Lung (tissue), 12 donors: ENCODE results near the gene LRRTM4. TPM values are rescaled to one million over a fixed set of nuclear protein-coding genes. Genes with fewer than 3 reads are reported as not detected.

Experiments used
- ATAC-seq: fragments of 200-7000 bp; cut with Tn5 transposase; one replicate; pipeline ENCODE4 v1.9.1; 2020; ENCODE audit warnings: moderate number of reproducible peaks; ENCODE audit not compliant: insufficient read depth, low FRiP score
- DNase-seq, 3 donors: peaks; one replicate each; pipeline ENCODE4 v3.0.0-alpha.2; 2013 to 2017
- H3K27ac ChIP-seq, 2 donors: one replicate each; pipeline ENCODE4 v1.5.1; 2013; ENCODE audit warnings: mild to moderate bottlenecking in 2 of 2, moderate library complexity in 2 of 2, control low read depth in 1 of 2, inconsistent platforms in 1 of 2, low read depth in 1 of 2, low read length in 1 of 2
- H3K27me3 ChIP-seq, 3 donors: one replicate each; pipeline ENCODE4 v1.5.1; 2013; ENCODE audit warnings: low read length in 2 of 3; ENCODE audit not compliant: control insufficient read depth in 3 of 3, insufficient read depth in 3 of 3
- H3K36me3 ChIP-seq, 4 donors: one replicate each; pipeline ENCODE4 v1.5.1; 2013; ENCODE audit warnings: low read length in 4 of 4, mild to moderate bottlenecking in 1 of 4, moderate library complexity in 1 of 4; ENCODE audit not compliant: control insufficient read depth in 4 of 4, insufficient read depth in 4 of 4
- H3K4me1 ChIP-seq, 5 donors: one replicate each; pipeline ENCODE4 v1.5.1; 2013; ENCODE audit warnings: low read length in 5 of 5, mild to moderate bottlenecking in 2 of 5, moderate library complexity in 1 of 5; ENCODE audit not compliant: control insufficient read depth in 5 of 5, insufficient read depth in 5 of 5
- H3K4me3 ChIP-seq: one replicate; pipeline ENCODE4 v1.5.1; 2013; ENCODE audit warnings: mild to moderate bottlenecking, control low read depth, moderate library complexity
- H3K9ac ChIP-seq, 2 donors: one replicate each; pipeline ENCODE4 v1.5.1; 2013; ENCODE audit warnings: low read length in 2 of 2, control low read depth in 1 of 2; ENCODE audit not compliant: insufficient read depth in 1 of 2
- H3K9me3 ChIP-seq, 4 donors: one replicate each; pipeline ENCODE4 v1.5.1; 2013; ENCODE audit warnings: low read length in 3 of 4, mild to moderate bottlenecking in 1 of 4, moderate library complexity in 1 of 4; ENCODE audit not compliant: control insufficient read depth in 4 of 4, insufficient read depth in 3 of 4
- whole genome bisulfite sequencing, 2 donors: extraction: QIAGEN DNeasy Blood & Tissue Kit; methylation state at CpG; one replicate each; pipeline ENCODE4 v1.1.7; 2013; 5-methylcytosine and 5-hydroxymethylcytosine counted together
- polyA plus RNA-seq, 2 donors: library from polyadenylated mRNA; stranded (reverse); fragments of 200-250 nt; gene quantifications; one replicate each; pipeline ENCODE4 v1.2.1, GENCODE V29; 2013
- total RNA-seq, 2 donors: library from RNA; depleted of rRNA in 1 of 2; stranded (reverse); fragments of >200 nt in 1 of 2; gene quantifications; one replicate each; pipeline ENCODE4 v1.2.1, GENCODE V29; 2014 to 2021
- TF ChIP-seq, protein P1 (sequence below): IDR thresholded peaks from 2 replicates; pipeline ENCODE4 v1.5.1; 2012; ENCODE audit warnings: mild to moderate bottlenecking; ENCODE audit errors: control extremely low read depth, extremely low read depth
- donor health status: control.
- donor health status: control.
- donor health status: Bipolar disorder and iron deficiency.
- donor health status: healthy.
- donor health status: DM: yes; HTN: yes; CAD: no.

Gene LRRTM4
- total and polyA plus RNA-seq, 4 donors: 0.08 to 9.2 (median 1.2) TPM; not detected in 1

DNA sequence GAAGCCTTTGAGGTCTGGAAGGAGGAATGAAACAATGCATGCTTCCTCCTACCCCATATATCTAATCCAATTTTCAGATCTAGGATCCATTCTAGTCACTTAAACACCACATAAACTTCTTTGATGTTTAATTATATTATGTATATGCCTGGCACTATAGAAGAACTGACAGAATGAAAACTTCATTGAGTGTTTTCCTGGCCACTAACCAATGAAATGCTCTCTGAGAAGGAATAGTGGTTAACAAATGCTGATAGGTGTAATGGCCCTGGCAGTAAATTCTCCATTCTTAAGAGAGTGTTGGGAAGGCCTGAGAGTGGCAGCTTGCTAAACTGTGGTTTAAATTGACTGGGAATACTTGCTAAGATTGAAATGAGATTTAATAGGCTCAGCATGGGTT is 710.0 kb downstream of the LRRTM4 start:
- no peak overlapping the region for H3K9ac ChIP-seq
- DNase-seq (peak; percentile 25 to 84 (median 78)), ATAC-seq (no peak)
- H3K36me3 ChIP-seq: no peaks in the 10 kb centered on the region
- TF ChIP-seq, protein P1, sequence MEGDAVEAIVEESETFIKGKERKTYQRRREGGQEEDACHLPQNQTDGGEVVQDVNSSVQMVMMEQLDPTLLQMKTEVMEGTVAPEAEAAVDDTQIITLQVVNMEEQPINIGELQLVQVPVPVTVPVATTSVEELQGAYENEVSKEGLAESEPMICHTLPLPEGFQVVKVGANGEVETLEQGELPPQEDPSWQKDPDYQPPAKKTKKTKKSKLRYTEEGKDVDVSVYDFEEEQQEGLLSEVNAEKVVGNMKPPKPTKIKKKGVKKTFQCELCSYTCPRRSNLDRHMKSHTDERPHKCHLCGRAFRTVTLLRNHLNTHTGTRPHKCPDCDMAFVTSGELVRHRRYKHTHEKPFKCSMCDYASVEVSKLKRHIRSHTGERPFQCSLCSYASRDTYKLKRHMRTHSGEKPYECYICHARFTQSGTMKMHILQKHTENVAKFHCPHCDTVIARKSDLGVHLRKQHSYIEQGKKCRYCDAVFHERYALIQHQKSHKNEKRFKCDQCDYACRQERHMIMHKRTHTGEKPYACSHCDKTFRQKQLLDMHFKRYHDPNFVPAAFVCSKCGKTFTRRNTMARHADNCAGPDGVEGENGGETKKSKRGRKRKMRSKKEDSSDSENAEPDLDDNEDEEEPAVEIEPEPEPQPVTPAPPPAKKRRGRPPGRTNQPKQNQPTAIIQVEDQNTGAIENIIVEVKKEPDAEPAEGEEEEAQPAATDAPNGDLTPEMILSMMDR: no peak
- no peaks in the 10 kb centered on the region for H3K9me3 ChIP-seq
- no peaks in the 10 kb centered on the region for H3K27me3 ChIP-seq
- H3K4me3 ChIP-seq: no peak overlapping the region
- H3K27ac ChIP-seq: no peak overlapping the region
- peaks cover 0 to 18% (median 0%) of the 10 kb centered on the region in 5 donors for H3K4me1 ChIP-seq

- Histone ChIP-seq H3K36me3 (no peaks in the 10 kb centered on the region), H3K9me3 (no peaks in the 10 kb centered on the region), H3K27me3 (no peaks in the 10 kb centered on the region), H3K4me3 (no peak overlapping the region), H3K9ac (no peak overlapping the region), H3K4me1 (peaks cover 0 to 18% (median 0%) of the 10 kb centered on the region in 5 donors), H3K27ac (no peak overlapping the region)
- DNase-seq (peak in 2 of 3 donors; percentile 61 to 84), ATAC-seq (no peak)
- TF ChIP-seq, protein P1: no peak
- WGBS, 2 donors: 55 to 72% methylated on average over 1 of the region's 1 CpG
Measured at GRCh38 chr2:76809136-76809535, 713.0 kb downstream of the LRRTM4 start.

GRCh38 chr2:76808732-76809131 is 713.4 kb downstream of the LRRTM4 start:
- Histone ChIP-seq H3K9ac (no peak overlapping the region), H3K4me1 (peaks cover 0 to 18% (median 0%) of the 10 kb centered on the region in 5 donors), H3K27me3 (no peaks in the 10 kb centered on the region), H3K9me3 (no peaks in the 10 kb centered on the region), H3K36me3 (no peaks in the 10 kb centered on the region), H3K4me3 (no peak overlapping the region), H3K27ac (no peak overlapping the region)
- WGBS, 2 donors: 6 to 12% methylated on average over 1 of the region's 1 CpG
- ATAC-seq: no peak
- TF ChIP-seq, protein P1: no peak
- DNase-seq: peak; percentile 46 to 95 (median 94)
